Measurements from ENCODE around the gene ITPR3. TPM values are rescaled to one million over a fixed set of nuclear protein-coding genes. Genes with fewer than 3 reads are reported as not detected.
A peak's percentile ranks its signal among the peaks of the same experiment; 100 is the strongest.

ITPR3 gene
- total and polyA plus RNA-seq, 2 of the 13 experiments (the other 11 are each of a cell fraction or from before 2014, with no cell fraction given): 3.8 to 21.4 TPM

DNA sequence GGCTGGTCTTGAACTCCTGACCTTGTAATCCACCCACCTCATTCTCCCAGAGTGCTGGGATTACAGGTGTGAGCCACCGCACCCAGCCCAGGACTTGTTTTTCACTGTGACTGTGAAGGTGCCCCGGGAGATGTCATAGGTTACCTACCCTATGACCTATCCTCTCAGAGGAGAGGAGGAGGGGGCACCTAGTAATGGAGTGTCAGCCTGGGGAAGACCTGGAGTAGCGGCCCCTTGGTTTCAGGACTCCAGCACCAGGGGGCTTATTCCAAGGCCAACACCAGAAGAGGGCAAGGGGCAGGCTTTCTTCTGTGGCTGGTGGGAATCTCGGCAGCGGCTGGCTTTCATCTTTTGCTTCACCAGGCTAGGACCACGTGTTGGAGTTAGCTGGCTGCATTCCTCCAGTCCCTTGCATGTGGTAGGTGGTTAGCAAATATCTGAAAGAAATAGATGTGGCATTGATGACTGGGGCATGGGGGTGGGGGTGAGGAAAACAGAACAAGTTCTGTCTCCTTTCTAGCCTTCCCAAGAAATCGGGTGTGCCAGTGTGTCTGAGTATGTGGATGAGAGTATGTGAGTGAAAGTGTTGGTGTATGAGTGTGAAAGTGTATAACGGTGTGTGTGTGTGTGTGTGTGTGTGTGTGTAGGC is 7.9 kb upstream of the ITPR3 start (continued):
- no peak for TF ChIP-seq PBX3 (CRISPR knock-in tag; IDR thresholded peaks at IDR 0.05; ENCODE audit: borderline replicate concordance)
- no peak for TF ChIP-seq HNRNPK (IDR thresholded peaks at IDR 0.05; ENCODE audit: low read depth, low read length, poor library complexity, severe bottlenecking)
- TF ChIP-seq BCL3 (CRISPR knock-in tag; IDR thresholded peaks at IDR 0.05): no peak
- TF ChIP-seq ZNF264 (CRISPR knock-in tag; IDR thresholded peaks at IDR 0.05): 0 out of 2 replicates have a peak, but pooled peaks have one; percentile 23
- TF ChIP-seq MYC (CRISPR knock-in tag; IDR thresholded peaks at IDR 0.05; ENCODE audit: borderline replicate concordance): peak; percentile 77; the same call in 1 of the 2 replicates
- peak; percentile 51 for TF ChIP-seq XRCC5 (optimal IDR thresholded peaks at IDR 0.05; ENCODE audit: low read length)
- TF ChIP-seq SP5 (CRISPR knock-in tag; IDR thresholded peaks at IDR 0.05; ENCODE audit: borderline replicate concordance, low read depth): peak; percentile 16; the same call in 1 of the 2 replicates
- no peak for TF ChIP-seq ADNP (CRISPR knock-in tag; IDR thresholded peaks at IDR 0.05)
- TF ChIP-seq ZNF260 (CRISPR knock-in tag; IDR thresholded peaks at IDR 0.05; ENCODE audit: borderline replicate concordance, low read depth): no peak
- no peak for TF ChIP-seq FOXM1 (CRISPR knock-in tag; IDR thresholded peaks at IDR 0.05)
- TF ChIP-seq TRIM24 (CRISPR knock-in tag; IDR thresholded peaks at IDR 0.05): no peak
- TF ChIP-seq ZNF577 (CRISPR knock-in tag; IDR thresholded peaks at IDR 0.05; ENCODE audit: borderline replicate concordance, low read depth): no peak
- TF ChIP-seq, protein P1, sequence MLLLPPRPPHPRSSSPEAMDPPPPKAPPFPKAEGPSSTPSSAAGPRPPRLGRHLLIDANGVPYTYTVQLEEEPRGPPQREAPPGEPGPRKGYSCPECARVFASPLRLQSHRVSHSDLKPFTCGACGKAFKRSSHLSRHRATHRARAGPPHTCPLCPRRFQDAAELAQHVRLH (CRISPR knock-in tag; IDR thresholded peaks at IDR 0.05; ENCODE audit: borderline replicate concordance, low read depth): no peak
- TF ChIP-seq RFX3 (CRISPR knock-in tag; IDR thresholded peaks at IDR 0.05): no peak
- TF ChIP-seq ZNF572 (CRISPR knock-in tag; IDR thresholded peaks at IDR 0.05): no peak
- no peak; the same call in 1 of the 2 replicates for TF ChIP-seq ZNF335 (CRISPR knock-in tag; IDR thresholded peaks at IDR 0.05)
- TF ChIP-seq KLF15 (CRISPR knock-in tag; IDR thresholded peaks at IDR 0.05; ENCODE audit: borderline replicate concordance): no peak
- no peak for TF ChIP-seq REL (CRISPR knock-in tag; conservative IDR thresholded peaks at IDR 0.05)
- no peak for TF ChIP-seq HCFC1 (IDR thresholded peaks at IDR 0.05; ENCODE audit: low read depth, low read length)
- no peak for TF ChIP-seq NFE2 (CRISPR knock-in tag; IDR thresholded peaks at IDR 0.05)
- TF ChIP-seq RBAK (CRISPR knock-in tag; IDR thresholded peaks at IDR 0.05): no peak
- no peak for TF ChIP-seq ETV5 (CRISPR knock-in tag; IDR thresholded peaks at IDR 0.05; ENCODE audit: borderline replicate concordance)
- no peak for TF ChIP-seq MEIS2 (CRISPR knock-in tag; IDR thresholded peaks at IDR 0.05)
- peak; percentile 85 for TF ChIP-seq BHLHE40 (IDR thresholded peaks at IDR 0.05; ENCODE audit: low read length)
- TF ChIP-seq KDM5B (CRISPR knock-in tag; IDR thresholded peaks at IDR 0.05; ENCODE audit: borderline replicate concordance): no peak
- TF ChIP-seq, protein P2, sequence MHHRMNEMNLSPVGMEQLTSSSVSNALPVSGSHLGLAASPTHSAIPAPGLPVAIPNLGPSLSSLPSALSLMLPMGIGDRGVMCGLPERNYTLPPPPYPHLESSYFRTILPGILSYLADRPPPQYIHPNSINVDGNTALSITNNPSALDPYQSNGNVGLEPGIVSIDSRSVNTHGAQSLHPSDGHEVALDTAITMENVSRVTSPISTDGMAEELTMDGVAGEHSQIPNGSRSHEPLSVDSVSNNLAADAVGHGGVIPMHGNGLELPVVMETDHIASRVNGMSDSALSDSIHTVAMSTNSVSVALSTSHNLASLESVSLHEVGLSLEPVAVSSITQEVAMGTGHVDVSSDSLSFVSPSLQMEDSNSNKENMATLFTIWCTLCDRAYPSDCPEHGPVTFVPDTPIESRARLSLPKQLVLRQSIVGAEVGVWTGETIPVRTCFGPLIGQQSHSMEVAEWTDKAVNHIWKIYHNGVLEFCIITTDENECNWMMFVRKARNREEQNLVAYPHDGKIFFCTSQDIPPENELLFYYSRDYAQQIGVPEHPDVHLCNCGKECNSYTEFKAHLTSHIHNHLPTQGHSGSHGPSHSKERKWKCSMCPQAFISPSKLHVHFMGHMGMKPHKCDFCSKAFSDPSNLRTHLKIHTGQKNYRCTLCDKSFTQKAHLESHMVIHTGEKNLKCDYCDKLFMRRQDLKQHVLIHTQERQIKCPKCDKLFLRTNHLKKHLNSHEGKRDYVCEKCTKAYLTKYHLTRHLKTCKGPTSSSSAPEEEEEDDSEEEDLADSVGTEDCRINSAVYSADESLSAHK (CRISPR knock-in tag; IDR thresholded peaks at IDR 0.05; ENCODE audit: borderline replicate concordance): no peak

Measured in HepG2 (cell line).